Endothelial cell of umbilical vein (primary cell): ENCODE results near the gene CLN6. TPM values are rescaled to one million over a fixed set of nuclear protein-coding genes. Genes with fewer than 3 reads are reported as not detected.

ENCODE experiments used
- BruUV-seq: library from RNA; stranded (reverse); fragments of 400-500 nt; replicated peaks from 2 replicates; lab custom pipeline; 2021; lab: Mats Ljungman, UMichigan
- CTCF ChIA-PET: fragments of 300-600, 350-600 bp; sonication (Branson Sonifier 250); formaldehyde crosslinking; loops from one replicate; lab custom pipeline; 2021; ENCODE audit warnings: antibody characterized with exemption, inconsistent platforms; lab: Charles Lee
- POLR2A ChIA-PET: fragments of 300-600, 350-600 bp; sonication (Branson Sonifier 250); formaldehyde crosslinking; loops from one replicate; lab custom pipeline; 2021; ENCODE audit warnings: antibody characterized with exemption, inconsistent platforms; lab: Charles Lee
- DNase-seq: peaks from one replicate; pipeline ENCODE4 v3.0.0-alpha.2; 2011; ENCODE audit warnings: low read depth, low spot score
- FAIRE-seq: peaks from 2 replicates; lab custom pipeline; 2011; peaks lifted over from hg19 to GRCh38; lab: Jason Lieb, UNC
- H2AFZ ChIP-seq: 2 replicates; pipeline ENCODE4 v1.6.0; 2012; ENCODE audit warnings: low read depth, low read length, control low read depth, inconsistent platforms
- H3K27ac ChIP-seq: 2 replicates; pipeline ENCODE4 v1.5.1; 2011; ENCODE audit warnings: low read depth, mild to moderate bottlenecking, control low read depth, low read length, moderate library complexity; ENCODE audit not compliant: insufficient read depth
- H3K27me3 ChIP-seq, 2 experiments: 2 replicates each; pipeline versions ENCODE4 v1.6.0 to v1.6.1; 2011; ENCODE audit warnings: low read length in 2 of 2, mixed read lengths in 1 of 2; ENCODE audit not compliant: control insufficient read depth in 2 of 2, insufficient read depth in 2 of 2
- H3K36me3 ChIP-seq, 2 experiments: 2 replicates in 1 of 2; 3 replicates in 1 of 2; pipeline ENCODE4 v1.5.1; 2011; ENCODE audit warnings: low read length in 2 of 2, mild to moderate bottlenecking in 1 of 2, moderate library complexity in 1 of 2; ENCODE audit not compliant: control insufficient read depth in 2 of 2, insufficient read depth in 2 of 2; ENCODE audit errors: extremely low read depth in 1 of 2
- H3K4me1 ChIP-seq: 3 replicates; pipeline ENCODE4 v1.5.1; 2011; ENCODE audit warnings: mild to moderate bottlenecking, low read length; ENCODE audit not compliant: control insufficient read depth, insufficient read depth; ENCODE audit errors: extremely low read depth
- H3K4me2 ChIP-seq: 2 replicates; pipeline ENCODE4 v1.6.1; 2011; ENCODE audit warnings: low read length, control low read depth, mixed read lengths; ENCODE audit not compliant: insufficient read depth
- H3K4me3 ChIP-seq, 3 experiments: fragments of 200-600 bp in 1 of 3; sonication (generic), shearing (Covaris generic) in 1 of 3; replicated peaks in 1 of 3; 2 replicates each; pipeline ENCODE4 v1.5.1; 2011 to 2016; ENCODE audit warnings: control low read depth in 3 of 3, low read length in 3 of 3, mild to moderate bottlenecking in 2 of 3, inconsistent platforms in 1 of 3, low read depth in 1 of 3, moderate library complexity in 1 of 3; ENCODE audit not compliant: insufficient read depth in 1 of 3
- H3K79me2 ChIP-seq: 2 replicates; pipeline ENCODE4 v1.6.0; 2012; ENCODE audit warnings: low read length, inconsistent platforms; ENCODE audit not compliant: control insufficient read depth, insufficient read depth
- H3K9ac ChIP-seq: replicated peaks from 2 replicates; pipeline ENCODE3; 2011; ENCODE audit warnings: low read length, control low read depth; ENCODE audit not compliant: insufficient read depth; ENCODE audit errors: extremely low read depth
- H3K9me1 ChIP-seq: replicated peaks from 3 replicates; pipeline ENCODE4 v1.6.0; 2011; ENCODE audit warnings: mild to moderate bottlenecking, low read length; ENCODE audit not compliant: control insufficient read depth, insufficient read depth; ENCODE audit errors: extremely low read depth
- H3K9me3 ChIP-seq: replicated peaks from 2 replicates; pipeline ENCODE4 v1.5.1; 2012; ENCODE audit warnings: low read length, inconsistent platforms; ENCODE audit not compliant: control insufficient read depth, insufficient read depth
- H4K20me1 ChIP-seq: replicated peaks from 2 replicates; pipeline ENCODE3; 2011; ENCODE audit warnings: mild to moderate bottlenecking, low read length; ENCODE audit not compliant: control insufficient read depth, insufficient read depth; ENCODE audit errors: extremely low read depth
- CTCF ChIP-seq, 2 donors: IDR thresholded peaks; 1 replicate in 1 of 2; 2 replicates in 1 of 2; pipeline ENCODE4 v1.5.1; 2011; ENCODE audit warnings: low read length in 2 of 2, mild to moderate bottlenecking in 2 of 2, moderate library complexity in 2 of 2, control low read depth in 1 of 2, inconsistent platforms in 1 of 2, low read depth in 1 of 2; ENCODE audit not compliant: insufficient read depth in 1 of 2; ENCODE audit errors: extremely low read depth in 1 of 2
- EZH2 ChIP-seq: IDR thresholded peaks from 2 replicates; pipeline ENCODE4 v1.6.1; 2012; ENCODE audit warnings: borderline replicate concordance, low read depth, mild to moderate bottlenecking, moderate library complexity, low read length, inconsistent platforms; ENCODE audit not compliant: severe bottlenecking
- FOS ChIP-seq: IDR thresholded peaks from 2 replicates; pipeline ENCODE4 v1.6.1; 2011; ENCODE audit warnings: mild to moderate bottlenecking, low read length, moderate library complexity, borderline replicate concordance; ENCODE audit not compliant: insufficient read depth
- GATA2 ChIP-seq: IDR thresholded peaks from 2 replicates; pipeline ENCODE4 v1.7.0; 2011; ENCODE audit warnings: low read depth, mild to moderate bottlenecking, moderate library complexity, mixed read lengths, low read length; ENCODE audit not compliant: insufficient read length, insufficient read depth
- JUN ChIP-seq: IDR thresholded peaks from 2 replicates; pipeline ENCODE4 v1.6.1; 2011; ENCODE audit warnings: borderline replicate concordance, low read depth; ENCODE audit not compliant: insufficient read length, insufficient read depth
- MAX ChIP-seq: IDR thresholded peaks from 2 replicates; pipeline ENCODE4 v1.6.1; 2011; ENCODE audit not compliant: insufficient read depth, insufficient read length
- MYC ChIP-seq: IDR thresholded peaks from one replicate; pipeline ENCODE4 v1.6.1; 2011; ENCODE audit warnings: mild to moderate bottlenecking, low read depth, low read length
- POLR2A ChIP-seq: IDR thresholded peaks from 2 replicates; pipeline ENCODE4 v1.6.1; 2012; ENCODE audit warnings: low read depth, mild to moderate bottlenecking, control low read depth, low read length
- POLR2AphosphoS5 ChIP-seq: IDR thresholded peaks from 2 replicates; pipeline ENCODE4 v1.6.1; 2012; ENCODE audit warnings: low read depth, mild to moderate bottlenecking, control low read depth, low read length, moderate library complexity; ENCODE audit not compliant: insufficient read depth
- dilution Hi-C: fragments of 300-500 bp; cut with MboI; formaldehyde crosslinking; loops from one replicate; pipeline ENCODE4 v1.15.0; 2019; ENCODE audit warnings: low sequenced_read_pairs; ENCODE audit not compliant: extremely low pct_ligation_motif_present
- intact Hi-C: fragments of 100-400 bp; cut with micrococcal nuclease; formaldehyde crosslinking; loops from one replicate; pipeline ENCODE4 v1.10.0; 2022
- polyA plus RNA-seq, 4 experiments: library from polyadenylated mRNA; depleted of rRNA in 3 of 4; stranded (reverse) in 3 of 4; unstranded in 1 of 4; fragments of >200 nt; gene quantifications; 2 replicates each; pipeline versions ENCODE4 v1.2.1 to v1.2.3, GENCODE V29; 2011 to 2012; ENCODE audit warnings: missing spikeins in 1 of 4
- total RNA-seq: library from RNA; stranded (reverse); gene quantifications from 2 replicates; pipeline ENCODE4 v1.2.3, GENCODE V29; 2021

The CLN6 gene
- total and polyA plus RNA-seq, 2 donors (not counting 3 experiments of a cell fraction or from before 2014, with no cell fraction given) = 53.9 to 75.5 TPM

- peak overlapping the region; percentile 59 for H3K27ac ChIP-seq
- ChIA-PET POLR2A (interaction anchor here (1.0 to 1.7 kb wide), 4 partner anchors 12 to 273 kb away, joined by 3 to 7 read pairs (median 4); no protein-coding TSS in a partner anchor), CTCF (interaction anchor here (1.0 to 3.7 kb wide), 8 partner anchors 13 to 282 kb away, joined by 3 to 26 read pairs (median 4); no protein-coding TSS in a partner anchor)
- TSS peak; percentile 61 for BruUV-seq
- intact Hi-C loops (loop anchor here (1.0 kb wide), 1 partner anchor 47 kb away; no protein-coding TSS in a partner anchor), dilution Hi-C loops (no loop called here)
- H3K9me1 ChIP-seq = no peaks in the 10 kb centered on the region
- peaks cover 39% of the 10 kb centered on the region for H3K79me2 ChIP-seq
- peak overlapping the region; percentile 89 for H3K9ac ChIP-seq
- H3K36me3 ChIP-seq = no peaks in the 10 kb centered on the region
- FAIRE-seq (peak; percentile 87), DNase-seq (no peak)
- peak overlapping the region; percentile 60 for H3K4me2 ChIP-seq
- H3K4me3 ChIP-seq = peak overlapping the region; percentile 2 to 85 (median 68)
- H4K20me1 ChIP-seq = peaks cover 2% of the 10 kb centered on the region
- H3K9me3 ChIP-seq = no peaks in the 10 kb centered on the region
- no peak for TF ChIP-seq JUN
- no peak for TF ChIP-seq POLR2AphosphoS5
- TF ChIP-seq MYC = no peak
- TF ChIP-seq POLR2A = no peak
- no peak for TF ChIP-seq FOS
- no peak for TF ChIP-seq MAX
- TF ChIP-seq EZH2 = no peak
- no peak for TF ChIP-seq GATA2
- TF ChIP-seq CTCF (IDR thresholded peaks at IDR 0.05; ENCODE audit: extremely low read depth in 1 of 2, insufficient read depth in 1 of 2, low read depth in 1 of 2, low read length in 2 of 2) = no peak
- H2AFZ ChIP-seq = peak overlapping the region; percentile 56
- no peaks in the 10 kb centered on the region for H3K27me3 ChIP-seq
- H3K4me1 ChIP-seq = peaks cover 42% of the 10 kb centered on the region
Observed at GRCh38 chr15:68277131-68277602, 47.6 kb upstream of the CLN6 start.
